NCI-H1436 treated with DMSO at 0.1 percent for 48 hours (cell line): ENCODE results near the gene ZNF536.
"Not testable (repeated sequence)": the region's sequence is repeated elsewhere in the genome, so short reads cannot be mapped to it uniquely, and the experiment has no call there.

Experiments used
- DNase-seq: peaks from one replicate; lab custom pipeline; 2025; lab: John Stamatoyannopoulos, UW

Gene ZNF536

GRCh38 chr19:30388819-30389218 lies 16.6 kb downstream of the ZNF536 start:
- no peak for DNase-seq

GRCh38 chr19:30390356-30390988 lies 18.3 kb downstream of the ZNF536 start:
- DNase-seq = no peak

- no peak for DNase-seq
Observed at GRCh38 chr19:30391052-30391451, 18.9 kb downstream of the ZNF536 start.

GRCh38 chr19:30391554-30392551 lies 19.7 kb downstream of the ZNF536 start:
- no peak for DNase-seq

GRCh38 chr19:30393046-30393445 lies 20.9 kb downstream of the ZNF536 start:
- DNase-seq = no peak

- DNase-seq = no peak
Observed at GRCh38 chr19:30393729-30394480, 21.7 kb downstream of the ZNF536 start.

- DNase-seq = no peak
Observed at GRCh38 chr19:30394481-30395151, 22.4 kb downstream of the ZNF536 start.

- DNase-seq = no peak
Observed at GRCh38 chr19:30395283-30395682, 23.1 kb downstream of the ZNF536 start.

GRCh38 chr19:30398539-30398938 lies 26.4 kb downstream of the ZNF536 start:
- not testable (repeated sequence) for DNase-seq

GRCh38 chr19:30401956-30402355 lies 29.8 kb downstream of the ZNF536 start:
- DNase-seq = no peak

- no peak for DNase-seq
Observed at GRCh38 chr19:30402436-30403202, 30.4 kb downstream of the ZNF536 start.

GRCh38 chr19:30403203-30403985 lies 31.2 kb downstream of the ZNF536 start:
- no peak for DNase-seq

GRCh38 chr19:30406220-30407067 lies 34.3 kb downstream of the ZNF536 start:
- no peak for DNase-seq

GRCh38 chr19:30407068-30407709 lies 35.0 kb downstream of the ZNF536 start:
- no peak for DNase-seq

- no peak for DNase-seq
Observed at GRCh38 chr19:30408734-30409301, 36.6 kb downstream of the ZNF536 start.

GRCh38 chr19:30411714-30412113 lies 39.5 kb downstream of the ZNF536 start:
- DNase-seq = no peak

- DNase-seq = no peak
Observed at GRCh38 chr19:30416375-30416774, 44.2 kb downstream of the ZNF536 start.

- not testable (repeated sequence) for DNase-seq
Observed at GRCh38 chr19:30417166-30417565, 45.0 kb downstream of the ZNF536 start.
